HG02588 (cell line): ENCODE measurements around the gene C1orf185.
"Not testable (repeated sequence)": the region's sequence is repeated elsewhere in the genome, so short reads cannot be mapped to it uniquely, and the experiment has no call there.

Experiments
- ATAC-seq: cut with Tn5 transposase; IDR thresholded peaks from one replicate; pipeline ENCODE4 v1.9.1; 2021; ENCODE audit warnings: mild to moderate bottlenecking, moderate library complexity; ENCODE audit not compliant: unreplicated experiment

Gene C1orf185

GRCh38 chr1:51133045-51133444 lies 31.0 kb downstream of the C1orf185 start:
- no peak for ATAC-seq

DNA sequence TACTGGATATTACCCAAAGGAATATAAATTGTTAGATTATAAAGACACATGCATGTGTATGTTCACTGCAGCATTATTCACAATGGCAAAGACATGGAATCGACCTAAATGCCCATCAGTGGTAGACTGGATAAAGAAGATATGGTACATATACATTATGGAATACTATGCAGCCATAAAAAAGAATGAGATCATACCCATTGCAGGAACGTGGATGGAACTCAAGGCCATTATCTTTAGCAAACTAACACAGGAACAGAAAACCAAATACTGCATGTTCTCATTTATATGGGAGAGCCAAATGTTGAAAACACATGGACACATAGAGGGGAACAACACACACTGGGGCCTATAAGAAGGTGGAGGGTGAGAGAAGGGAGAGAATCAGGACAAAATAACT lies 35.7 kb downstream of the C1orf185 start:
- not testable (repeated sequence) for ATAC-seq

DNA sequence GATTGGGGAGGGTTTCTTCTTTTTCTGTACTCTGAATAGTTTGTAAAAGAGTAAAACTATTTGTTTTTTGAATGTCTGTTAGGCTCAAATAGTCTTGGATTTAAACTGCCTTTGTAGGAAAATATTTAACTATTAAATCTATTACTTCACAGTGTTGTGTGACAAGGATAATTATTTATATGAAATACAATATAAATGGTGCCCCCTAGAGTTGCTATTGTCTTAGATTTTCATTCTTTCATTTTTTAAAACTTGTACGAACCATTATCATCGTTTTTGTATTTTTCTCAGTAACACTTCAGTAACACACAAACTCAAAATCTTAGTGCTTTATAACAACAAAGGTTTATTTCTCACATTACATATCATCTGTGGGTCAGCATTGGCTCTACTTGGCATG lies 37.4 kb downstream of the C1orf185 start:
- ATAC-seq = no peak

DNA sequence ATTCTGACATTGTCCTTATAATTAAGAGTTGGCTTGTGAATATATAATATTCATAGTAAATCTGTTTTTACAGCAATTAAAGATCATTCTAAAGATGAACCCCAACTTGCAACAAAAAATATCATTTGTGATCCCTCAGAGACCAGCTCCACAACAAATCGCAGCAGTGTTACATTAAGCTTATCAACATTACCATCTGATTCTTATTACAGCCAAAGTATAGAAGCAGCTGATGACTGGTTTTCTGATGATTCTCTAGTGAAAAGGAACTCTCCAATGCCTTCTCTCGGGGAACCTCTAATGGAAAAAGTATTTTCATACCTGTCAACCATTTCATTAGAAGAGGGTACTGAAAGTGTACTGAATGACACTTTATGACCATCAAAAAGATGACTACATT lies 45.4 kb downstream of the C1orf185 start:
- no peak for ATAC-seq

DNA sequence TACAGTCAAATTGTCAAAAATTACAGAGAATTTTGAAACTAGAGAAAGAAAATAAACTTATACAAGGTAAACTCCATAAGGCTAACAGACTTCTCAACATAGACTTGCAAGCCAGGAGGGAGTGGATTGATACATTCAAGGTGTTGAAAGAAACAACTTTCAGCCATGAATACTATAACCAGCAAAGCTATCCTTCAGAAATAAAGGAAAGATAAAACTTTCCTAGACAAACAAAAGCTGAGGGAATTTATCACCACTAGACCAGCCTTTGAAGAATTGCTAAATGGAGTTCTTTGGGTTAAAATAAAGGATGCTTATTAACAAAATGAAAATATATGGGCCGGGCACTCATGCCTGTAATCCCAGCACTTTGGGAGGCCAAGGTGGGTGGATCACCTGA lies 52.7 kb downstream of the C1orf185 start:
- no peak for ATAC-seq

DNA sequence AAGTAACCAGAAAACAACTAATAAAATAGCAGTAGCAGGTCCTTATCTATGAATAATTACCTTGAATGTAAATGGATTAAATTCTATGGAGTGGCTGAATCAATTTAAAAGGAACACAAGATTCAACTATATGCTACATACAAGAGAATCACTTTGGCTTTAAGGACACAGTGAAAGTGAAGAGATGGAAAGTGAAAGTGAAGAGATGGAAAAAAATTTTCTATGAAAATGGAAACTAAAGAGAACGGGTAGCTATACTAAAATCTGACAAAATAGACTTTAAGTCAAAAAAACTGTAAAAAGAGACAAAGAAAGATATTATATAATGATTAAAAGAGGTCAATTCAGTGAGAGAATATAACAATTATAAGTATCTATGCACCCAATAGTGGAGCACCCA lies 54.7 kb downstream of the C1orf185 start:
- no peak for ATAC-seq

DNA sequence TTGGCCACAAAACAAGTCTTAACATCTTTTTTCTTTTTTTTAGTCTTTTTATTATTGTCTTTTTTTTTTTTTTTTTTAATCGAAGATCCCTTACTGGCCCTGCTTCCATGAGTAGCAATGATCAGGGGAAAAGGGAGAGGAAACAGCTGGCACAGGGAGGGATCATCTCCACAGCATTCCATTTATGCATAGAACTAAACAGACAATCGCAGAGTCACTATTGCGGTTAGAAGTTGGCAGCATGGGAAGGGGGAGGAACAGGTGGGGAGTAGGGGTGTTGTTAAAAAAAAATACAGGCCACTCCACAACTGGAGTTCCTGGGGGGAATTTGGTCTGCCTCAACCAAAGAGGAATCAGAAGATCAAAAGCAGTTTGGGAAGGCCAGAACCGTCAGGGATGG lies 55.4 kb downstream of the C1orf185 start:
- no peak for ATAC-seq

DNA sequence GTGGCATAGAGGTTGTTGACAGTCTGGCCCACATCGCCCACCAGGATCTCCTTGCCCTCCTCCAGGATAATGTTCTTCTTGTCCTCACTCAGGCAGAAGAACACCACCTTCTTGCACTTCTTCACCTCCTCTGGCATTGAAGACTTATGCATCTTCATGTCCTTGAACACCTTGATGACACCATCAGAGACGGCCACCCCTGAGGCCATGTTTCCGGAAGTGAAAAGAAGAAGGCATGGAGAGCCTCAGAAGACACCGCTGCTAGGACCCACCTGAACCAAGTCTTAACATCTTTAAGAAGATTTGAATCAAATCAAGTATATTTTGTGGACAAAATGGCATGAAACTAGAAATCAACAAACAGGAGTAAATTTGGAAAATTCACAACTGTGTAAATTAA lies 56.2 kb downstream of the C1orf185 start:
- ATAC-seq = no peak

DNA sequence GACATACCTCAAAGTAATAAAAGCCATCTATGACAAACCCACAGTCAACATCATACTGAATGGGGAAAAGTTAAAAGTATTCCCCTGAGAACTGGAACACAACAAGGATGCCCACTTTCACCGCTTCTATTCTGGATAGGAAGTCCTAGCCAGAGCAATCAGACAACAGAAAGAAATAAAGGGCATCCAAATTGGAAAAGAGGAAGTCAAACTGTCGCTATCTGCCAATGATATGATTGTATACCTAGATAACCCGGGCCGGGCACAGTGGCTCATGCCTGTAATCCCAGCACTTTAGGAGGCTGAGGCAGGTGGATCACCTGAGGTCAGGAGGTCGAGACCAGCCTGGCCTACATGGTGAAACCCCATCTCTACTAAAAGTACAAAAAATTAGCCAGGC lies 60.5 kb downstream of the C1orf185 start:
- ATAC-seq = not testable (repeated sequence)

GRCh38 chr1:51165540-51165939 lies 63.5 kb downstream of the C1orf185 start:
- ATAC-seq = no peak

DNA sequence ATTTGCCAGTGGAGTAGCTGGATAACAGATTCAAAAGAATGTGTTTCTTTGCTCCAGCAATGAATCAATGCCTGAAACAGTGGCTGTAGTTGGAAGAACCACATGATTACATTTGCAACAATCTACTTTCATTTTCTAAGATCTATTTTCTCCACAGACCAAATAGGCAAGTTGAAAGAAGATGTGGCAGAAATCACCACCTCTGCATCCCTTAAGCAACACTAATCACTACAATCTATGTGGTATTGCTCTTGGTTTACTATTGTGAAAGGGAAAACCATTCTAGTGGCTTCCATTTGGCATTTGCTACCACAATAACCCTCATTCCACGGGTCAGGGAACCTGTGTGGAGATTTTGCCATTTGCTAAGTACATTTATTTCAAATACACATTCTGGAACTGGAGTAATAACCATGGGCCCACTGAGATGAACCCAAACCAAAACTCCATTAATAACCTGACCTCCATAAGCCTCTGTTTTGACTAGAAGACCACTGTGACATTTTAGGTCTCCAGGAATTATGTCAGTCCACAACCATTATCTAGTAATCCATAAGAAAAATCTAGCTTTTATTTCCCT lies 66.3 kb downstream of the C1orf185 start:
- no peak for ATAC-seq

- ATAC-seq = no peak
These were observed 66.9 kb downstream of the C1orf185 start for GRCh38 chr1:51168936-51169335.

DNA sequence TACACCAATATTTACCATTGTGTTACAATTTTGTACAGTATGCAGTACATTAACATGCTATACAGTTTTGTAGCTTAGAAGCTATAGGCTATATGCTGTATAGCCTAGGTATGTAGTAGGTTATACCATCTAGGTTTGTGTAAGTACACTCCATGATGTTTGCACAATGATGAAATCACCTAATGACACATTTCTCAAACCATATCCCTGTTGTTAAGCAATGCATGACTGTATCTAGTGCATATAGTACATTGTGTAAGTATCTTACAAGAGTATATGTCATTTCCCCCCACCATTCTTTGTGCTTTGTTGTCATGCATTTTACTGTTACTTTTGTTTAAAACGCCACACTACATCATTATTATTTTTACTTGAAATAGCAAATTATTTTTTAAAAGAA lies 68.3 kb downstream of the C1orf185 start:
- ATAC-seq = no peak

GRCh38 chr1:51172811-51173210 lies 70.8 kb downstream of the C1orf185 start:
- no peak for ATAC-seq

- ATAC-seq = no peak
These were observed 73.2 kb downstream of the C1orf185 start for GRCh38 chr1:51175278-51175677.

DNA sequence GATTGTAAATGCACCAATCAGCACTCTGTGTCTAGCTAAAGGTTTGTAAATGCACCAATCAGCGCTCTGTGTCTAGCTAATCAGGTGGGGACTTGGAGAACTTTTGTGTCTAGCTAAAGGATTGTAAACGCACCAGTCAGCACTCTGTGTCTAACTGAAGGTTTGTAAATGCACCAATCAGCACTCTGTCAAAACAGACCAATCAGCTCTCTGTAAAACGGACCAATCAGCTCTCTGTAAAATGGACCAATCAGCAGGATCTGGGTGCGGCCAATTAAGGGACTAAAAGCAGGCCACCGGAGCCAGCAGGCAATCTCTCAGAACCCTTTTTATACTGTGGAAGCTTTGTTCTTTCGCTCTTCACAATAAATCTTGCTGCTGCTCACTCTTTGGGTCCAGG lies 76.0 kb downstream of the C1orf185 start:
- not testable (repeated sequence) for ATAC-seq

DNA sequence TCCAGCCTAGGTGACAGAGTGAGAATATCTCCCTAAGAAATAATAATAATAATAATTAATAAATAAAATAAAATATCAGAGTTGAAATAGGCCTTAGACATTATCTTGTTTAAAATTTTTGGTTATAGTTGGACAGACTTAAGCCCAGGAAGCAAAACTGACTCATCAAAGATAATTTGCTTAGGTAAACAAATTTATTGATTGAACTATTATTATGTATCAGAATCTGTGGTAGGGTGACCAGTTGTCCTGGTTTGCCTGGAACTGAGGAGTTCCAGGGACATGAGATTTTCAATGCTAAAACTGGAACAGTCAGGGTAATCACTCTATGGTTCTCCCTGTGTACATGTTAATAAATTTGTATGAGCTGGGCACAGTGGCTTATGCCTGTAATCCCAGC lies 86.2 kb downstream of the C1orf185 start:
- no peak for ATAC-seq

DNA sequence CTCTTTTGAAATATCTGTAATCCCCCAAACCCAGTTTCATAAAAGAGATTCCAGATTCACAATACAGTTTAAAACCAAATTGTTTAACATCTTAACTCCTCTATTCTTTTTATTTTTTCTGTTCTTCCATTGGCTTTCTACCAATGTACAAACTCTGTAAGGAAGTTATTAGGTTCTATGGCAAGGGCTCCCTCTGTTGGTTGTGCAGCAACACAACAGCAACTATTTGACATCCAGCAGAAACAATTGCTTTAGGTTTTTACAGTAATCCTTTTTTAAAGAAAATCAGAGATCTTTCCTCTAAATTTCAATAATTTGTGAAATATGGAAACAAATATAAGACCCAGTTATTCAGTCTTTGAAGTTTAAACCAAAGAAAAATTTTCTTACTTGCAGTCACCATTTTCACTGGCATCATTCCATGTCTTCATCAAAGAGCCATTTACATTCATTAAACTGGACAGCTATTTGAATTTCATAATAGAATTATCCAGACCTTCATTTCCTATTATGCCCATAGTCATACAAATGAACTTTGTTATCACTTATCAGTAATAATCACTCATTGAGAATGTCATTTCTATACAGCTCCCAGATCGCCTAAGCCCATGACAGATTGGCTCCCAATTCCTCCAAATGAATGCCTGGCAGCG lies 87.5 kb downstream of the C1orf185 start:
- ATAC-seq = no peak

GRCh38 chr1:51190961-51191360 lies 88.9 kb downstream of the C1orf185 start:
- no peak for ATAC-seq

DNA sequence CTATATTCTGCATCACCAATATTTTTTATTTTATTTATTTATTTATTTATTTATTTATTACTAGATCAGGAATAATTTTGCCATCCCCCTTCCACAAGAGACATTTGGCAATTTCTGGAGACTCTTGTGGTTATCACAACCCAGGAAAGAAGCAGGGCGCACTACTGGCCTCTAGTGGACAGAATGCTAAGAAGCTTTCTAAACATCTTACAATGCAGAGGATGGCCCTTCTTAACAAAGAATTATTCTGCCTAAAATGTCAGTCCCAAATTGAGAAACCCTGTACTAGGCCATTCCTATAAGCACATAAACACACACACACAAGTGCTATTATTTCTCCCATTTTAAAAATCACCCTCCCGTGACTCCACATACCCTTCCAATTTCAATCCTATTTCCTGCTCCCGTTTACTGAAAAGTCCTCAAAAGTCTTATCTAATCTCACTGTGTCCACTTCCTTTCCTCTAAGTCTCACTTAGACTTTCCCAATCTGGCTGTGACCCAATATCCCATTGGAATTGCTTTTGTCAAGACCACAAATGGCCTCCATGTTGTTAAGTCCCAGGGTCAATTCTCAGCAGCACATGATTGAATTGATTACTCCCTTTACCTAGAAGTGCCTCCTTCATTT lies 90.3 kb downstream of the C1orf185 start:
- ATAC-seq = no peak

- no peak for ATAC-seq
These were observed 91.5 kb downstream of the C1orf185 start for GRCh38 chr1:51193564-51193963.
